IMR-90 (cell line): ENCODE data around the gene LBHD2. TPM values are rescaled to one million over a fixed set of nuclear protein-coding genes. Genes with fewer than 3 reads are reported as not detected.

Experiments
- ATAC-seq: fragments of 200-7000 bp; cut with Tn5 transposase; 2 replicates; pipeline ENCODE4 v1.9.1; 2020; ENCODE audit warnings: low read depth, mild to moderate bottlenecking, moderate library complexity
- BruUV-seq: library from RNA; stranded (reverse); fragments of 400-500 nt; replicated peaks from 2 replicates; lab custom pipeline; 2021; lab: Mats Ljungman, UMichigan
- CTCF ChIA-PET: fragments of 300-600 bp; formaldehyde crosslinking; extraction: SDS; loops from one replicate; lab custom pipeline; 2021; ENCODE audit warnings: antibody characterized with exemption; lab: Yijun Ruan, JAX
- POLR2A ChIA-PET: fragments of 300-600 bp; sonication (Branson Sonifier 250); formaldehyde crosslinking; loops from one replicate; lab custom pipeline; 2022; ENCODE audit warnings: antibody characterized with exemption; ENCODE audit not compliant: unreplicated experiment; lab: Charles Lee
- DNase-seq: peaks from one replicate; pipeline ENCODE4 v3.0.0; 2013
- H2AFZ ChIP-seq: replicated peaks from 2 replicates; pipeline ENCODE3; 2013; ENCODE audit warnings: low read length, mild to moderate bottlenecking; ENCODE audit not compliant: poor library complexity
- H2AK5ac ChIP-seq: 2 replicates; pipeline ENCODE4 v1.6.1; 2013; ENCODE audit warnings: low read depth, low read length, inconsistent platforms
- H2AK9ac ChIP-seq: replicated peaks from 2 replicates; pipeline ENCODE3; 2013; ENCODE audit warnings: mild to moderate bottlenecking, low read depth, low read length, moderate library complexity; ENCODE audit not compliant: poor library complexity
- H2BK120ac ChIP-seq: 2 replicates; pipeline ENCODE4 v1.6.1; 2013; ENCODE audit warnings: low read depth, low read length, inconsistent platforms
- H2BK15ac ChIP-seq: 3 replicates; pipeline ENCODE4 v1.6.1; 2013; ENCODE audit warnings: low read depth, low read length, inconsistent platforms
- H2BK20ac ChIP-seq: 2 replicates; pipeline ENCODE4 v1.6.1; 2013; ENCODE audit warnings: low read depth, mild to moderate bottlenecking, inconsistent platforms, low read length, moderate library complexity
- H2BK5ac ChIP-seq: 2 replicates; pipeline ENCODE4 v1.6.1; 2013; ENCODE audit warnings: mild to moderate bottlenecking, low read depth, low read length, inconsistent platforms; ENCODE audit not compliant: poor library complexity, severe bottlenecking
- H3K14ac ChIP-seq: replicated peaks from 2 replicates; pipeline ENCODE4 v1.6.1; 2013; ENCODE audit warnings: low read depth, low read length, inconsistent platforms
- H3K18ac ChIP-seq: 2 replicates; pipeline ENCODE4 v1.6.1; 2013; ENCODE audit warnings: low read depth, low read length, control low read depth
- H3K23ac ChIP-seq: 2 replicates; pipeline ENCODE4 v1.6.1; 2013; ENCODE audit warnings: low read depth, low read length, inconsistent platforms
- H3K27ac ChIP-seq: 2 replicates; pipeline ENCODE4 v1.5.1; 2013; ENCODE audit warnings: mild to moderate bottlenecking, control low read depth, low read length; ENCODE audit not compliant: insufficient read depth
- H3K27me3 ChIP-seq: 2 replicates; pipeline ENCODE4 v1.6.1; 2013; ENCODE audit warnings: low read length; ENCODE audit not compliant: control insufficient read depth, insufficient read depth
- H3K36me3 ChIP-seq: 2 replicates; pipeline ENCODE4 v1.6.1; 2013; ENCODE audit warnings: low read length, mixed read lengths; ENCODE audit not compliant: control insufficient read depth, insufficient read depth
- H3K4ac ChIP-seq: 2 replicates; pipeline ENCODE4 v1.6.1; 2013; ENCODE audit warnings: low read depth, low read length, inconsistent platforms
- H3K4me1 ChIP-seq: 2 replicates; pipeline ENCODE4 v1.6.1; 2013; ENCODE audit warnings: low read length, mixed read lengths; ENCODE audit not compliant: control insufficient read depth, insufficient read depth
- H3K4me2 ChIP-seq: 2 replicates; pipeline ENCODE4 v1.6.1; 2013; ENCODE audit warnings: low read depth, mild to moderate bottlenecking, control low read depth, low read length, moderate library complexity
- H3K4me3 ChIP-seq: 2 replicates; pipeline ENCODE4 v1.5.1; 2013; ENCODE audit warnings: low read depth, mild to moderate bottlenecking, control low read depth, low read length, moderate library complexity; ENCODE audit not compliant: insufficient read depth
- H3K56ac ChIP-seq: 2 replicates; pipeline ENCODE4 v1.6.1; 2013; ENCODE audit warnings: low read length, inconsistent platforms; ENCODE audit not compliant: insufficient read depth; ENCODE audit errors: extremely low read depth
- H3K79me1 ChIP-seq, 2 experiments: 2 replicates each; pipeline ENCODE4 v1.6.1; 2013; ENCODE audit warnings: low read length in 2 of 2, inconsistent platforms in 1 of 2, low read depth in 1 of 2
- H3K9ac ChIP-seq: 2 replicates; pipeline ENCODE4 v1.6.1; 2013; ENCODE audit warnings: low read depth, low read length, control low read depth
- H3K9me1 ChIP-seq: 2 replicates; pipeline ENCODE4 v1.6.1; 2013; ENCODE audit warnings: low read length, inconsistent platforms; ENCODE audit not compliant: insufficient read depth
- H3K9me3 ChIP-seq: 2 replicates; pipeline ENCODE4 v1.6.1; 2013; ENCODE audit warnings: low read length; ENCODE audit not compliant: control insufficient read depth, insufficient read depth
- H4K20me1 ChIP-seq: 2 replicates; pipeline ENCODE4 v1.6.1; 2013; ENCODE audit warnings: low read length, inconsistent platforms; ENCODE audit not compliant: insufficient read depth
- H4K5ac ChIP-seq: 2 replicates; pipeline ENCODE4 v1.6.1; 2013; ENCODE audit warnings: mild to moderate bottlenecking, low read depth, low read length, control low read depth
- H4K8ac ChIP-seq, 2 experiments: 2 replicates each; pipeline ENCODE4 v1.6.1; 2013; ENCODE audit warnings: low read depth in 2 of 2, low read length in 2 of 2, control low read depth in 1 of 2, inconsistent platforms in 1 of 2
- H4K91ac ChIP-seq: 2 replicates; pipeline ENCODE4 v1.6.1; 2013; ENCODE audit warnings: low read depth, low read length, inconsistent platforms; ENCODE audit not compliant: insufficient read depth
- CEBPB ChIP-seq: IDR thresholded peaks from 2 replicates; pipeline ENCODE4 v1.6.1; 2012; ENCODE audit warnings: low read depth, low read length, improper control_type of control experiment
- FOS ChIP-seq: fragments of 150-350 bp; IDR thresholded peaks from 2 replicates; pipeline ENCODE4 v1.6.1; 2016; ENCODE audit warnings: low read depth, low read length
- MAFK ChIP-seq: IDR thresholded peaks from 2 replicates; pipeline ENCODE4 v1.6.1; 2012; ENCODE audit warnings: low read depth, low read length, improper control_type of control experiment
- WGBS, 2 experiments: methylation state at CpG; one replicate each; pipeline versions ENCODE4 v1.1.5 to v1.1.7; 2013; ENCODE audit warnings: missing lambda C conversion rate in 2 of 2; ENCODE audit not compliant: insufficient read length in 1 of 2; ENCODE audit errors: extremely low coverage in 2 of 2; 5-methylcytosine and 5-hydroxymethylcytosine counted together
- dilution Hi-C: fragments of 300-500 bp; cut with HindIII; formaldehyde crosslinking; loops from one replicate; pipeline ENCODE4 v1.14.3; 2018; ENCODE audit warnings: low sequenced_read_pairs; ENCODE audit not compliant: unreplicated experiment
- in situ Hi-C: fragments of 300-500 bp; cut with MboI; formaldehyde crosslinking; loops from 3 replicates; pipeline ENCODE4 v1.14.3; 2019; ENCODE audit warnings: low sequenced_read_pairs, inconsistent platforms, mixed read lengths
- intact Hi-C: fragments of 100-400 bp; cut with micrococcal nuclease; formaldehyde crosslinking; loops from 2 replicates; pipeline ENCODE4 v1.10.0; 2022
- polyA plus RNA-seq, 3 experiments: library from polyadenylated mRNA; depleted of rRNA; stranded (reverse); fragments of >200 nt; gene quantifications; 2 replicates each; pipeline ENCODE4 v1.2.3, GENCODE V29; 2012; ENCODE audit warnings: low replicate concordance in 1 of 3
- total RNA-seq: library from RNA; depleted of rRNA; stranded (reverse); fragments of >200 nt; gene quantifications from 2 replicates; pipeline ENCODE4 v1.2.3, GENCODE V29; 2012

LBHD2 gene
- total and polyA plus RNA-seq, 2 of the 4 experiments (the other 2 are of a cell fraction): not detected

DNA sequence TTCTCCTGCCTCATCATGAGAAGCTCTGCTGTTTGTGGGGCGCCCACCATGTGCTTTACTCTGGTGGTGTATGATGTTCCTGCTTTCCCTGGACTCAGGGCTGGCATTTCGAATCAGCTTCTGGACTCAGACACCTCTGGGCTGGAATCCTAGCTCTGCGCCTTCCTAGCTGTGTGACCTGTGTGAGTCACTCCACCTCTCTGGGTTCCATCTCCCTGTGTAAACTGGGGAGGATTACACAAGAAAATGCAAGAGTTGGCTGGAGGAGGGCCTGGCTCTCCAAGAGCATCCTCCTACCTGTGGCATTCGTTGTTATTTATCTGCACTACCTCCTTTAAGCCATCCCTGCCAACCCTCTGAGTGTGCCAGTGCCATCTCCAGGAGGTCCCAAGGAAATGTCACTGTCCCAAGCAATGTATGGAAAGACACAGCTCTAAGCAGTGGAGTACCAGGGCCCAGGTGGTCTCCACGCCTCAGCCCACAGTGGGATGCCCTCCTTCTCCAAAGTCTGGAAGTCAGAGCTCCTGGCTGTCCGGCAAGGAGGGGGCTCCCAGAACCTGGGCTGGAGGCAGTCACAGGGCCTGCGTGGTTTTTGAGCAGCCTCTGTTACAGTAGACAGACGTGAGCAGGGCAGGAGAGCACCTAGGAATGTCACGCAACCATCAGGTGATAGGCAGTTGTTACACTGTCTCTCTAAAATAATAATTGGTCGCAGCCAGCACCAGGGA lies 32.0 kb downstream of the LBHD2 start:
- H3K4ac ChIP-seq: 0 out of 2 replicates have a peak overlapping the region, but pooled peaks have one; percentile 5
- no peak overlapping the region for H2BK120ac ChIP-seq
- peak; percentile 44; the same call in 1 of the 2 replicates for ATAC-seq
- no peak overlapping the region for H4K91ac ChIP-seq
- no peak overlapping the region for H3K18ac ChIP-seq
- H3K4me2 ChIP-seq: no peak overlapping the region
- POLR2A ChIA-PET: no interaction called here
- peak; percentile 76 for DNase-seq
- H3K4me1 ChIP-seq: peaks cover 16% of the 10 kb centered on the region
- H3K4me3 ChIP-seq: no peak overlapping the region
- peak; percentile 91 for TF ChIP-seq CEBPB
- TF ChIP-seq FOS: 0 out of 2 replicates have a peak, but pooled peaks have one; percentile 6
- TF ChIP-seq MAFK: no peak
- H2BK15ac ChIP-seq: no peak overlapping the region
- H4K5ac ChIP-seq: no peak overlapping the region
- in situ Hi-C loops (no loop called here), intact Hi-C loops (no loop called here), dilution Hi-C loops (no loop called here)
- no peaks in the 10 kb centered on the region for H3K36me3 ChIP-seq
- no peaks in the 10 kb centered on the region for H4K20me1 ChIP-seq
- H3K79me1 ChIP-seq: no peaks in the 10 kb centered on the region
- WGBS, 2 experiments: 91% methylated on average over 4 of the region's 10 CpGs; no CpG with 5 or more reads in 1 of the 2 experiments
- H3K27ac ChIP-seq: no peak overlapping the region
- CTCF ChIA-PET: interaction anchor here (0.6 kb wide), 1 partner anchor 549 kb away, joined by 4 read pairs; no protein-coding TSS in a partner anchor
- H3K56ac ChIP-seq: no peak overlapping the region
- no peak overlapping the region for H2BK5ac ChIP-seq
- peak overlapping the region; percentile 6 for H2AK9ac ChIP-seq
- no peak overlapping the region for H2AFZ ChIP-seq
- no peak overlapping the region for H2BK20ac ChIP-seq
- H3K27me3 ChIP-seq: no peaks in the 10 kb centered on the region
- BruUV-seq: no TSS peak
- H3K9ac ChIP-seq: no peak overlapping the region
- peak overlapping the region; percentile 10; the same call in 1 of the 2 replicates for H2AK5ac ChIP-seq
- H3K9me3 ChIP-seq: no peaks in the 10 kb centered on the region
- no peak overlapping the region for H3K14ac ChIP-seq
- no peak overlapping the region for H4K8ac ChIP-seq
- no peak overlapping the region for H3K23ac ChIP-seq
- no peaks in the 10 kb centered on the region; the same call in 1 of the 2 replicates for H3K9me1 ChIP-seq
